GM12878 (cell line): ENCODE results near the gene ZNF234. TPM values are rescaled to one million over a fixed set of nuclear protein-coding genes. Genes with fewer than 3 reads are reported as not detected.

Source experiments
- BACH1 ChIP-seq: fragments of 450-650 bp; IDR thresholded peaks from 2 replicates; pipeline ENCODE4 v1.6.1; 2017; ENCODE audit warnings: mild to moderate bottlenecking, borderline replicate concordance
- CBX3 ChIP-seq: fragments of 200-600 bp; sonication (generic); IDR thresholded peaks from 2 replicates; pipeline ENCODE4 v1.6.1; 2016; ENCODE audit warnings: low read depth, borderline replicate concordance
- CREB1 ChIP-seq: IDR thresholded peaks from 2 replicates; pipeline ENCODE4 v1.6.1; 2012; ENCODE audit warnings: low read depth, mild to moderate bottlenecking, inconsistent platforms
- EP300 ChIP-seq, 2 experiments: fragments of 150-350 bp in 1 of 2; IDR thresholded peaks; 2 replicates each; pipeline ENCODE4 v1.6.1; 2011 to 2012; ENCODE audit warnings: low read depth in 2 of 2, low read length in 2 of 2, borderline replicate concordance in 1 of 2, improper control_type of control experiment in 1 of 2, inconsistent platforms in 1 of 2; ENCODE audit not compliant: control insufficient read depth in 1 of 2
- ESRRA ChIP-seq: IDR thresholded peaks from 2 replicates; pipeline ENCODE4 v1.6.1; 2012; ENCODE audit warnings: mild to moderate bottlenecking, low read length, improper control_type of control experiment
- FOXM1 ChIP-seq: IDR thresholded peaks from 2 replicates; pipeline ENCODE4 v1.6.1; 2012; ENCODE audit warnings: low read depth, mild to moderate bottlenecking, inconsistent platforms, low read length, moderate library complexity
- NR2C1 ChIP-seq: fragments of 450-650 bp; IDR thresholded peaks from 2 replicates; pipeline ENCODE4 v1.6.1; 2017; ENCODE audit warnings: antibody characterized with exemption, mild to moderate bottlenecking, moderate library complexity
- PAX5 ChIP-seq: IDR thresholded peaks from 2 replicates; pipeline ENCODE4 v1.6.1; 2011; ENCODE audit warnings: low read depth, low read length, borderline replicate concordance
- PAX8 ChIP-seq: fragments of 450-650 bp; IDR thresholded peaks from 2 replicates; pipeline ENCODE4 v1.6.1; 2017; ENCODE audit warnings: mild to moderate bottlenecking, moderate library complexity
- PML ChIP-seq: IDR thresholded peaks from 2 replicates; pipeline ENCODE4 v1.6.1; 2012; ENCODE audit warnings: low read length, inconsistent platforms
- POLR2A ChIP-seq: IDR thresholded peaks from 2 replicates; pipeline ENCODE4 v1.6.1; 2011; ENCODE audit warnings: low read depth, mild to moderate bottlenecking, low read length
- POLR2AphosphoS2 ChIP-seq: IDR thresholded peaks from 2 replicates; pipeline ENCODE4 v1.6.1; 2011; ENCODE audit warnings: low read depth, mild to moderate bottlenecking, low read length, improper control_type of control experiment, moderate library complexity
- POU2F2 ChIP-seq: IDR thresholded peaks from 3 replicates; pipeline ENCODE4 v1.6.1; 2011; ENCODE audit warnings: low read depth, mild to moderate bottlenecking, low read length, borderline replicate concordance
- RUNX3 ChIP-seq: IDR thresholded peaks from 2 replicates; pipeline ENCODE4 v1.6.1; 2012; ENCODE audit warnings: low read length, inconsistent platforms
- SIX5 ChIP-seq: IDR thresholded peaks from 2 replicates; pipeline ENCODE4 v1.6.1; 2011; ENCODE audit warnings: mild to moderate bottlenecking, low read depth, low read length, moderate library complexity; ENCODE audit not compliant: severe bottlenecking
- SP1 ChIP-seq: IDR thresholded peaks from one replicate; pipeline ENCODE4 v1.6.1; 2011; ENCODE audit warnings: low read depth, low read length
- SPI1 ChIP-seq: IDR thresholded peaks from 2 replicates; pipeline ENCODE4 v1.6.1; 2011; ENCODE audit warnings: low read depth, mild to moderate bottlenecking, low read length, moderate library complexity, borderline replicate concordance; ENCODE audit not compliant: insufficient read depth
- SUPT20H ChIP-seq: IDR thresholded peaks from 2 replicates; pipeline ENCODE4 v1.6.1; 2011; ENCODE audit warnings: low read depth, mild to moderate bottlenecking, low read length, moderate library complexity, borderline replicate concordance; ENCODE audit not compliant: control insufficient read depth
- TAF1 ChIP-seq: IDR thresholded peaks from 2 replicates; pipeline ENCODE4 v1.6.1; 2011; ENCODE audit warnings: mild to moderate bottlenecking, low read depth, low read length, borderline replicate concordance
- TCF12 ChIP-seq: IDR thresholded peaks from 2 replicates; pipeline ENCODE4 v1.6.1; 2011; ENCODE audit warnings: low read depth, mild to moderate bottlenecking, low read length
- TCF7 ChIP-seq: IDR thresholded peaks from 2 replicates; pipeline ENCODE4 v1.6.1; 2014; ENCODE audit warnings: antibody characterized with exemption, borderline replicate concordance
- ZNF384 ChIP-seq: IDR thresholded peaks from 2 replicates; pipeline ENCODE4 v1.6.1; 2012; ENCODE audit warnings: low read depth, mild to moderate bottlenecking, low read length, improper control_type of control experiment, borderline replicate concordance
- ZNF622 ChIP-seq: fragments of 450-650 bp; IDR thresholded peaks from 2 replicates; pipeline ENCODE4 v1.6.1; 2017; ENCODE audit warnings: mild to moderate bottlenecking, inconsistent platforms
- polyA plus RNA-seq, 11 experiments: library from polyadenylated mRNA; depleted of rRNA in 4 of 11; unstranded in 6 of 11; stranded (reverse) in 5 of 11; fragments of >200 nt; fragmentation: Nextera tagmentation in 4 of 11; fragmentation: Illumina TruSeq in 1 of 11; extraction: Ambion mirVana in 4 of 11; extraction: Trizol in 1 of 11; gene quantifications; 1 replicate in 1 of 11; 2 replicates in 10 of 11; pipeline versions ENCODE4 v1.2.1 to v1.2.3, GENCODE V29; 2011 to 2016; ENCODE audit warnings: inconsistent platforms in 2 of 11, missing spikeins in 2 of 11, low read depth in 1 of 11
- total RNA-seq, 4 experiments: library from RNA; depleted of rRNA in 3 of 4; stranded (reverse); fragments of >200 nt in 3 of 4; fragmentation: Illumina TruSeq in 1 of 4; extraction: Trizol in 1 of 4; gene quantifications; 2 replicates each; pipeline versions ENCODE4 v1.2.1 to v1.2.3, GENCODE V29; 2013 to 2021
- TF ChIP-seq, protein P1 (sequence below): IDR thresholded peaks from 2 replicates; pipeline ENCODE4 v1.6.1; 2012; ENCODE audit warnings: low read depth, low read length, improper control_type of control experiment
- TF ChIP-seq, protein P2 (sequence below): fragments of 450-650 bp; IDR thresholded peaks from 2 replicates; pipeline ENCODE4 v1.6.1; 2017; ENCODE audit warnings: mild to moderate bottlenecking
- TF ChIP-seq, protein P3 (sequence below): IDR thresholded peaks from 2 replicates; pipeline ENCODE4 v1.6.1; 2012; ENCODE audit warnings: low read depth, low read length, improper control_type of control experiment

The ZNF234 gene
- total and polyA plus RNA-seq, 10 of the 15 experiments (the other 5 are each of a cell fraction or from before 2014, with no cell fraction given) = 2.7 to 10.5 (median 5.2) TPM

DNA sequence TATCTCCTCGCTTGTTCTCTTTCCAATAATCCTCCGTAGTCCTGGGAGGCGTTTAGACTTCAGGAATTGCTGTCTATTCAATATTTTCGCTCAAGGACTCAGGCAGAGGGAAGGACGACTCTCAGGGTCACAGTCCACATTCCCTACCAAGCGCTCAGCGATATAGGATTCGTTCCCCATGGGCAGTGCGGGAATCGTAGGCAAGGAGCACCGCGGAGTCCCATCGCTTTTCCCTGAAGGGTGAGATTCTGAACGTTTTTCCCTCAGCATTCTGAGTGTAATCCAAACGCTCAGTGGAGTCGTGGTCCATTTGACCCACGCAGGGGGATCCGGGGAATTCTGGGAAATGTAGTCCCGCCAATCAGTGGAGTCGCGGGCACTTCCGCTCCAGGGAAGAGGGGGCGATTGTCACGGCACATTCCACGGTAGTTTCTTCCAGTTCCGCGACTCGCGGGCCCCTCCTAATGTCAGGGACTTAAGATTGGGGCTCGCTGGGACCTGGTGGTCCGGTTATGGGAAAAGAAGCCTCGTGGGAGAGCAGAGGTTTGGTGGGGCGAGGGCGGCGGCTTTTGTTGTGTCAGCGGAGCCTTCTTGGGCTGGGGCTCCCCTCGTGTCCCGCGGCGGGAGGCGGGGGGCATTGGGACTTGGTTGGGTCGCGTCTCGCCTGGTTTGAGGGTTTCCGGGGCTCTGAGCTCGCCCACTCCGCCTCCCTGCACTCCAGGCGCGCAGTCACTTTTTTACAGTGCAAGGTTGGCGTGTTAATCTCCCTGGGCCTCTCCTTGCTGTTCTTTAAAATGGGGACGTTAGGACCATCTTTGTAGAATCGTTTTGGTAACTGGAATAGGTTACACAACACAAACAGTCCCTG, at the start of gene ZNF234 (continued):
- peak; percentile 71 for TF ChIP-seq POLR2AphosphoS2
- peak; percentile 78 for TF ChIP-seq SIX5
- TF ChIP-seq PAX8 = no peak
- TF ChIP-seq CBX3 = no peak
- peak; percentile 71 for TF ChIP-seq SPI1
- no peak for TF ChIP-seq ESRRA
- TF ChIP-seq CREB1 = peak; percentile 78
- peak; percentile 62 for TF ChIP-seq POLR2A
- TF ChIP-seq, protein P1, sequence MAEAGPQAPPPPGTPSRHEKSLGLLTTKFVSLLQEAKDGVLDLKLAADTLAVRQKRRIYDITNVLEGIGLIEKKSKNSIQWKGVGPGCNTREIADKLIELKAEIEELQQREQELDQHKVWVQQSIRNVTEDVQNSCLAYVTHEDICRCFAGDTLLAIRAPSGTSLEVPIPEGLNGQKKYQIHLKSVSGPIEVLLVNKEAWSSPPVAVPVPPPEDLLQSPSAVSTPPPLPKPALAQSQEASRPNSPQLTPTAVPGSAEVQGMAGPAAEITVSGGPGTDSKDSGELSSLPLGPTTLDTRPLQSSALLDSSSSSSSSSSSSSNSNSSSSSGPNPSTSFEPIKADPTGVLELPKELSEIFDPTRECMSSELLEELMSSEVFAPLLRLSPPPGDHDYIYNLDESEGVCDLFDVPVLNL = 0 out of 2 replicates have a peak, but pooled peaks have one; percentile 33
- 0 out of 2 replicates have a peak, but pooled peaks have one; percentile 3 for TF ChIP-seq TCF7
- TF ChIP-seq FOXM1 = no peak
- no peak for TF ChIP-seq ZNF622
- TF ChIP-seq SP1 = no peak
- no peak for TF ChIP-seq TCF12
- TF ChIP-seq, protein P2, sequence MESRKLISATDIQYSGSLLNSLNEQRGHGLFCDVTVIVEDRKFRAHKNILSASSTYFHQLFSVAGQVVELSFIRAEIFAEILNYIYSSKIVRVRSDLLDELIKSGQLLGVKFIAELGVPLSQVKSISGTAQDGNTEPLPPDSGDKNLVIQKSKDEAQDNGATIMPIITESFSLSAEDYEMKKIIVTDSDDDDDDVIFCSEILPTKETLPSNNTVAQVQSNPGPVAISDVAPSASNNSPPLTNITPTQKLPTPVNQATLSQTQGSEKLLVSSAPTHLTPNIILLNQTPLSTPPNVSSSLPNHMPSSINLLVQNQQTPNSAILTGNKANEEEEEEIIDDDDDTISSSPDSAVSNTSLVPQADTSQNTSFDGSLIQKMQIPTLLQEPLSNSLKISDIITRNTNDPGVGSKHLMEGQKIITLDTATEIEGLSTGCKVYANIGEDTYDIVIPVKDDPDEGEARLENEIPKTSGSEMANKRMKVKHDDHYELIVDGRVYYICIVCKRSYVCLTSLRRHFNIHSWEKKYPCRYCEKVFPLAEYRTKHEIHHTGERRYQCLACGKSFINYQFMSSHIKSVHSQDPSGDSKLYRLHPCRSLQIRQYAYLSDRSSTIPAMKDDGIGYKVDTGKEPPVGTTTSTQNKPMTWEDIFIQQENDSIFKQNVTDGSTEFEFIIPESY = no peak
- 0 out of 2 replicates have a peak, but pooled peaks have one; percentile 70 for TF ChIP-seq PML
- no peak for TF ChIP-seq POU2F2
- no peak for TF ChIP-seq ZNF384
- peak; percentile 85 for TF ChIP-seq NR2C1
- no peak; the same call in 1 of the 2 replicates for TF ChIP-seq TAF1
- no peak for TF ChIP-seq PAX5
- TF ChIP-seq EP300 (IDR thresholded peaks at IDR 0.05; ENCODE audit: borderline replicate concordance in 1 of 2, control insufficient read depth in 1 of 2, low read depth in 2 of 2, low read length in 2 of 2) = no peak
- TF ChIP-seq, protein P3, sequence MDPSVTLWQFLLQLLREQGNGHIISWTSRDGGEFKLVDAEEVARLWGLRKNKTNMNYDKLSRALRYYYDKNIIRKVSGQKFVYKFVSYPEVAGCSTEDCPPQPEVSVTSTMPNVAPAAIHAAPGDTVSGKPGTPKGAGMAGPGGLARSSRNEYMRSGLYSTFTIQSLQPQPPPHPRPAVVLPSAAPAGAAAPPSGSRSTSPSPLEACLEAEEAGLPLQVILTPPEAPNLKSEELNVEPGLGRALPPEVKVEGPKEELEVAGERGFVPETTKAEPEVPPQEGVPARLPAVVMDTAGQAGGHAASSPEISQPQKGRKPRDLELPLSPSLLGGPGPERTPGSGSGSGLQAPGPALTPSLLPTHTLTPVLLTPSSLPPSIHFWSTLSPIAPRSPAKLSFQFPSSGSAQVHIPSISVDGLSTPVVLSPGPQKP = peak; percentile 64
- no peak for TF ChIP-seq SUPT20H
- TF ChIP-seq RUNX3 = peak; percentile 24; the same call in 1 of the 2 replicates
- TF ChIP-seq BACH1 = peak; percentile 62
